HG03135 (cell line): ENCODE data around the gene LRRFIP1.
"Not testable (repeated sequence)": the region's sequence is repeated elsewhere in the genome, so short reads cannot be mapped to it uniquely, and the experiment has no call there.

Experiments
- ATAC-seq: cut with Tn5 transposase; IDR thresholded peaks from one replicate; pipeline ENCODE4 v1.9.1; 2021; ENCODE audit warnings: mild to moderate bottlenecking, moderate library complexity; ENCODE audit not compliant: unreplicated experiment

LRRFIP1 gene

GRCh38 chr2:237661270-237661669 is 33.9 kb downstream of the LRRFIP1 start:
- no peak for ATAC-seq

- ATAC-seq = no peak
Measured at GRCh38 chr2:237661799-237662328, 34.5 kb downstream of the LRRFIP1 start.

- no peak for ATAC-seq
Measured at GRCh38 chr2:237662671-237663093, 35.3 kb downstream of the LRRFIP1 start.

- ATAC-seq = no peak
Measured at GRCh38 chr2:237663517-237664110, 36.2 kb downstream of the LRRFIP1 start.

- ATAC-seq = no peak
Measured at GRCh38 chr2:237664151-237664550, 36.8 kb downstream of the LRRFIP1 start.

GRCh38 chr2:237665713-237666143 is 38.3 kb downstream of the LRRFIP1 start:
- no peak for ATAC-seq

GRCh38 chr2:237666606-237667005 is 39.2 kb downstream of the LRRFIP1 start:
- ATAC-seq = no peak

- ATAC-seq = not testable (repeated sequence)
Measured at GRCh38 chr2:237667050-237667576, 39.7 kb downstream of the LRRFIP1 start.

GRCh38 chr2:237667893-237668292 is 40.5 kb downstream of the LRRFIP1 start:
- no peak for ATAC-seq

GRCh38 chr2:237668440-237668839 is 41.1 kb downstream of the LRRFIP1 start:
- ATAC-seq = no peak

- ATAC-seq = no peak
Measured at GRCh38 chr2:237669283-237669627, 41.9 kb downstream of the LRRFIP1 start.

GRCh38 chr2:237669628-237670392 is 42.4 kb downstream of the LRRFIP1 start:
- peak; percentile 52 for ATAC-seq

GRCh38 chr2:237670641-237671040 is 43.3 kb downstream of the LRRFIP1 start:
- ATAC-seq = no peak

GRCh38 chr2:237671466-237672138 is 44.2 kb downstream of the LRRFIP1 start:
- no peak for ATAC-seq

GRCh38 chr2:237672731-237673129 is 45.3 kb downstream of the LRRFIP1 start:
- no peak for ATAC-seq

GRCh38 chr2:237673130-237674001 is 46.0 kb downstream of the LRRFIP1 start:
- ATAC-seq = peak; percentile 30

- ATAC-seq = peak; percentile 80
Measured at GRCh38 chr2:237674731-237675276, 47.4 kb downstream of the LRRFIP1 start.

- no peak for ATAC-seq
Measured at GRCh38 chr2:237675316-237675715, 47.9 kb downstream of the LRRFIP1 start.

- ATAC-seq = no peak
Measured at GRCh38 chr2:237680702-237681478, 53.5 kb downstream of the LRRFIP1 start.
